Sigmoid colon (tissue), 7 donors: Measurements from ENCODE around the gene ZFYVE9. TPM values are rescaled to one million over a fixed set of nuclear protein-coding genes. Genes with fewer than 3 reads are reported as not detected.
"Not testable (repeated sequence)": the region's sequence is repeated elsewhere in the genome, so short reads cannot be mapped to it uniquely, and the experiment has no call there.

ENCODE experiments used
- DNase-seq: peaks from one replicate; pipeline ENCODE4 v3.0.0-alpha.2; 2019
- H3K27ac ChIP-seq, 4 donors: fragments of 200-600 bp; sonication (generic); one replicate each; pipeline ENCODE4 v1.5.1; 2016 to 2019; ENCODE audit warnings: mild to moderate bottlenecking in 1 of 4
- H3K27me3 ChIP-seq, 3 donors: fragments of 200-600 bp; sonication (generic); one replicate each; pipeline ENCODE4 v1.5.1; 2019; ENCODE audit warnings: mild to moderate bottlenecking in 1 of 3
- H3K36me3 ChIP-seq, 4 donors: fragments of 200-600 bp; sonication (generic); one replicate each; pipeline ENCODE4 v1.5.1; 2016 to 2019
- H3K4me1 ChIP-seq, 4 donors: fragments of 200-600 bp; sonication (generic); one replicate each; pipeline ENCODE4 v1.5.1; 2017 to 2019
- H3K4me3 ChIP-seq, 4 donors: fragments of 200-600 bp; sonication (generic); one replicate each; pipeline ENCODE4 v1.5.1; 2017 to 2019; ENCODE audit warnings: mild to moderate bottlenecking in 2 of 4, moderate library complexity in 1 of 4
- H3K9me3 ChIP-seq, 4 donors: fragments of 200-600 bp in 3 of 4; sonication (generic) in 3 of 4; one replicate each; pipeline versions ENCODE4 v1.5.1 to v1.6.1; 2013 to 2019
- CTCF ChIP-seq, 4 experiments: fragments of 450-650 bp in 3 of 4; fragments of 200-600 bp in 1 of 4; IDR thresholded peaks; one replicate each; pipeline ENCODE4 v1.5.1; 2016 to 2019; ENCODE audit warnings: antibody characterized with exemption in 4 of 4, mild to moderate bottlenecking in 3 of 4, moderate library complexity in 2 of 4
- EP300 ChIP-seq, 4 donors: sonication (generic); formaldehyde crosslinking; IDR thresholded peaks; one replicate each; pipeline ENCODE4 v1.6.1; 2017; ENCODE audit warnings: antibody characterized with exemption in 4 of 4
- POLR2A ChIP-seq, 2 donors: fragments of 450-650 bp; IDR thresholded peaks; one replicate each; pipeline ENCODE4 v1.6.1; 2016; ENCODE audit warnings: antibody characterized with exemption in 2 of 2, mild to moderate bottlenecking in 2 of 2, moderate library complexity in 2 of 2
- POLR2AphosphoS5 ChIP-seq, 4 donors: sonication (generic); formaldehyde crosslinking; IDR thresholded peaks; one replicate each; pipeline ENCODE4 v1.6.1; 2017; ENCODE audit warnings: antibody characterized with exemption in 4 of 4
- WGBS, 2 donors: extraction: QIAGEN DNeasy Blood & Tissue Kit; methylation state at CpG; one replicate each; pipeline ENCODE4 v1.1.7; 2013; 5-methylcytosine and 5-hydroxymethylcytosine counted together
- intact Hi-C: fragments of 100-400 bp; cut with DNase I; formaldehyde crosslinking; loops from one replicate; pipeline ENCODE4 v1.15.1; 2023
- polyA plus RNA-seq, 3 donors: library from polyadenylated mRNA; stranded (reverse); fragments of 200-250 nt; gene quantifications; one replicate each; pipeline ENCODE4 v1.2.3, GENCODE V29; 2013
- total RNA-seq, 4 donors: library from RNA; depleted of rRNA; stranded (reverse); fragments of >200 nt; gene quantifications; one replicate each; pipeline ENCODE4 v1.1.0, GENCODE V29; 2016
- donor health status: healthy with polysubstance abuse.
- donor health status: Bipolar disorder and iron deficiency.
- donor health status: healthy.

The ZFYVE9 gene
- total and polyA plus RNA-seq, 7 donors, result 4.7 to 36.3 (median 25.9) TPM

GRCh38 chr1:52203935-52204625 lies 62.2 kb downstream of the ZFYVE9 start:
- TF ChIP-seq EP300 (IDR thresholded peaks at IDR 0.05), result no peak
- TF ChIP-seq POLR2AphosphoS5 (IDR thresholded peaks at IDR 0.05), result no peak
- TF ChIP-seq CTCF (IDR thresholded peaks at IDR 0.05), result no peak
- TF ChIP-seq POLR2A (IDR thresholded peaks at IDR 0.05), result no peak
- WGBS, 2 donors, result 91 to 95% methylated on average over 7 of the region's 7 CpGs
- Histone ChIP-seq H3K27ac (no peak overlapping the region), H3K9me3 (peaks cover 0 to 10% (median 2%) of the 10 kb centered on the region in 4 donors), H3K4me3 (no peak overlapping the region), H3K4me1 (no peaks in the 10 kb centered on the region), H3K27me3 (no peaks in the 10 kb centered on the region), H3K36me3 (no peaks in the 10 kb centered on the region)
- intact Hi-C loops, result no loop called here
- DNase-seq, result no peak

DNA sequence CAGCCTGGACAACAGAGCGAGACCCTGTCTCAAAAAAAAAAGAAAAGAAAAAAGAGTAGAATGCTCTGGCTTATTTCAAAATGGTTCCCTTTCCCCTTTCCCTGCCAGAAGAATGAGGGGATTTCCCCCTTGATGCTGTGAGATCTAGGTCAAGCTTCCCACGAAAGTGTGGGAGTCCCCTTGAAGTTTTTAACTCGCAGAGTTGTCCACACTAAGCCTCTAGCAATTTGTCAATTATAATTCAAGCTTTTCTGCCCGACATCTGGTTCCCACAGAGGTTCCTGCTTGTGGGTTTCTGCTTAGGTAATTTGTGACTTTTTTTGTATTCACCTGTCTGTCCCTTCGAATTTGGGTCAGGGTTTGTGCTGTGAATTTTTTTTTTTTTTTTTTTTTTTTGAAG lies 62.8 kb downstream of the ZFYVE9 start:
- DNase-seq, result no peak
- 63 to 85% methylated on average over 5 of the region's 5 CpGs for WGBS, 2 donors
- no peaks in the 10 kb centered on the region for H3K36me3 ChIP-seq
- H3K27me3 ChIP-seq, result no peaks in the 10 kb centered on the region
- peaks cover 0 to 4% (median 0%) of the 10 kb centered on the region in 4 donors for H3K4me1 ChIP-seq
- TF ChIP-seq EP300 (IDR thresholded peaks at IDR 0.05), result no peak
- no peak for TF ChIP-seq CTCF (IDR thresholded peaks at IDR 0.05)
- no peak for TF ChIP-seq POLR2A (IDR thresholded peaks at IDR 0.05)
- TF ChIP-seq POLR2AphosphoS5 (IDR thresholded peaks at IDR 0.05), result no peak
- peaks cover 0 to 10% (median 2%) of the 10 kb centered on the region in 4 donors for H3K9me3 ChIP-seq
- intact Hi-C loops, result no loop called here
- no peak overlapping the region for H3K4me3 ChIP-seq
- H3K27ac ChIP-seq, result no peak overlapping the region

GRCh38 chr1:52206686-52207085 lies 64.8 kb downstream of the ZFYVE9 start:
- H3K4me1 ChIP-seq, H3K36me3 ChIP-seq, H3K27me3 ChIP-seq, DNase-seq, H3K9me3 ChIP-seq, intact Hi-C loops, H3K27ac ChIP-seq, H3K4me3 ChIP-seq: not testable (repeated sequence)
- 87 to 93% methylated on average over 8 of the region's 8 CpGs for WGBS, 2 donors

DNA sequence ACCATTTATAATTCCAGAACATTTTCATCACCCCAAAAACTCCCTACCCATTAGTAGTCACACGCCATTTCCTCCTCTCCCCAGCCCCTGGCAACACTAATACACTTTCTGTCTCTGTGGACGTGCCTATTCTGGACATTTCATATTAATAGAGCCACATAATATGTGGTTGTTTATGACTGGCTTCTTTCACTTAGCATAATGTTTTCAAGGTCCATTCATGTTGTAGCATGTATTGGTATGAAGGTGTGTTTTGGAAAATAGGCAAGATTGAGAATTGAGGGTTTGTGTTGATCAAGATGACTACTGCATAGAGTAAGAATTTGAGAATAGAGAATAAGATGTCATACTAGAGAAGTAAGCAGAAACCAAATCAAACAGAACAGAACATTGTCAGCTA lies 67.5 kb downstream of the ZFYVE9 start:
- no peak for DNase-seq
- no peaks in the 10 kb centered on the region for H3K9me3 ChIP-seq
- H3K27me3 ChIP-seq, result no peaks in the 10 kb centered on the region
- no peak overlapping the region for H3K4me3 ChIP-seq
- H3K36me3 ChIP-seq, result no peaks in the 10 kb centered on the region
- WGBS, 2 donors, result 88 to 95% methylated on average over 2 of the region's 2 CpGs
- intact Hi-C loops, result no loop called here
- H3K4me1 ChIP-seq, result peaks cover 0 to 4% (median 0%) of the 10 kb centered on the region in 4 donors
- no peak for TF ChIP-seq CTCF (IDR thresholded peaks at IDR 0.05)
- TF ChIP-seq POLR2AphosphoS5 (IDR thresholded peaks at IDR 0.05), result no peak
- TF ChIP-seq EP300 (IDR thresholded peaks at IDR 0.05), result no peak
- TF ChIP-seq POLR2A (IDR thresholded peaks at IDR 0.05), result no peak
- H3K27ac ChIP-seq, result no peak overlapping the region

DNA sequence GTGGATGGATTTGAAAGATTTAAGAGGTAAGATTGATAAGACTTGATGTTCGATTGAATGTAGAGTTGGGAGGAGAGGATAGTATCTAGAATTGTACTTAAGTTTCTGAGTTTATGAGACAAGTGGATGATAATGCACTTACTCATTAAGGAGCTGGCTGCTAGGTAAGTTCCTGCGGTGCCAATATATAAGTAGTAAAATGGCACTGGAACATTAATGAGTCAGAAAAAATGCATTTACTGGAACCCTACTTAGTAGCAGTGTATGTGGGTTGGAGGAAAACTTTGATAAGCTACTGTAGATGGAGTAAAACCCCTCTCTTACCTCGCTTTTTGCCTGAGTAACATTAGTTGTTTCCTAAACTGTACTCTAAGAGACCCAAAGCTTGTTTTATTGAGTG lies 68.2 kb downstream of the ZFYVE9 start:
- WGBS, 2 donors, result 93 to 95% methylated on average over 3 of the region's 3 CpGs
- no peak overlapping the region for H3K27ac ChIP-seq
- H3K9me3 ChIP-seq, result no peaks in the 10 kb centered on the region
- intact Hi-C loops, result no loop called here
- no peaks in the 10 kb centered on the region for H3K27me3 ChIP-seq
- no peak for DNase-seq
- H3K4me3 ChIP-seq, result no peak overlapping the region
- peaks cover 0 to 4% (median 0%) of the 10 kb centered on the region in 4 donors for H3K4me1 ChIP-seq
- TF ChIP-seq POLR2A (IDR thresholded peaks at IDR 0.05), result no peak
- no peak for TF ChIP-seq EP300 (IDR thresholded peaks at IDR 0.05)
- TF ChIP-seq POLR2AphosphoS5 (IDR thresholded peaks at IDR 0.05), result no peak
- no peak for TF ChIP-seq CTCF (IDR thresholded peaks at IDR 0.05)
- no peaks in the 10 kb centered on the region for H3K36me3 ChIP-seq
